Testis (tissue), 2 donors: ENCODE measurements around the gene FAM131B.

Experiments used
- CTCF ChIP-seq, 3 experiments: fragments of 450-650 bp in 2 of 3; fragments of 200-600 bp in 1 of 3; sonication (generic) in 1 of 3; IDR thresholded peaks; one replicate each; pipeline ENCODE4 v1.5.1; 2016 to 2019; ENCODE audit warnings: antibody characterized with exemption in 3 of 3, mild to moderate bottlenecking in 2 of 3, moderate library complexity in 1 of 3
- POLR2A ChIP-seq: fragments of 450-650 bp; IDR thresholded peaks from one replicate; pipeline ENCODE4 v1.6.1; 2017; ENCODE audit warnings: antibody characterized with exemption, mild to moderate bottlenecking, moderate library complexity

- TF ChIP-seq POLR2A: no peak
- TF ChIP-seq CTCF (IDR thresholded peaks at IDR 0.05): no peak
These were observed 23.6 kb upstream of the FAM131B start for GRCh38 chr7:143385891-143386781.
